ENCODE measurements around the gene DENND4C. TPM values are rescaled to one million over a fixed set of nuclear protein-coding genes. Genes with fewer than 3 reads are reported as not detected.

The DENND4C gene
- total RNA-seq, result 74.2 and 87.0 TPM in 2 replicates
- polyA plus RNA-seq, result 25.5 and 27.4 TPM in 2 replicates
- 12.4 and 12.9 TPM in 2 replicates for polyA plus RNA-seq (2012)
- polyA minus RNA-seq (ENCODE audit: low replicate concordance), result 3.4 and 7.1 TPM in 2 replicates

DNA sequence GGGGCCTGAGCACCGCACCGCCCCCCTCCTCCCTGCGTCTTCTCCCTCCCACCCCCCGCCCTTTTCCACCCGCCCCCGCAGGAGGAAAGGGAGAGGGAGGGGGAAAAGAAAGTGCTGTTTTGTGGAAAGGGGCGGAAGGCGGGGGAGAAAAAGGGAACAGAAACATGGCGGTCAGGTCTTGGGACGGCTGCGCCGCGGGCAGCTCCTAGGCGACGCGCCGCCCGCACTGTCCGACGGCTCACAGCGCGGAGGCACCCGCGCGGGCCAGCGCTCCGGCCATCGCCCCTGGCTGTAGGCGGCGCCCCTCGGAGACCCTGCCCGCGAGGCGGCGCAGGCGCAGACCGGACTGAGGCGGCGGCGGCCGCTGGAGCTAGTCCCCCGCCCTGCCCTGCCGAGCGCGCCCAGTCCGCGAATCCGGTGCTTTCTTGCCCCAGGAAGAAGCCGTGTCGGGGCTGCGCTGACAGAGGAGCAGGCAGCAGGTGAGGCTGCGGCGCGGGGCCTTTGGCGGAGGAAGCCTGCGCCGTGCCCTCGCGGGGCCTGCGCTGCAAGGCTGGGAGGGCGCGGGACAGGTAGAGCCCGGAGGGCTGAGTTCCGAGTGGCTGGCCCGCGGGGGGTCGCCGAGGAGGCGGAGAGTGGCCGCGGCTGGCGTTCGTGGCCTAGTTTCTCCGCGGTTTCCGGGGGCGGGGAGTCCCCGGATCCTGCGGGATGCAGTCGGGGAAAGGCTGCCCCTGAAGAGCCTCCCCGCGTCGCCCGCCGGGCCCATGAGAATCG is at the start of gene DENND4C:
Gene DENND4C (plus strand): TSS at position 339 of the 771 bp plus-strand sequence. CDS start 45,482 bp downstream, outside the sequence.
- peak within 1 kb of the TSS; percentile 95 for H3K4me2 ChIP-seq (ENCODE audit: extremely low read depth, insufficient read depth, low read length)
- no peaks in the 10 kb centered on the region for H4K20me1 ChIP-seq (ENCODE audit: control insufficient read depth, extremely low read depth, insufficient read depth, low read length)
- peak within 1 kb of the TSS; percentile 86 for H3K27ac ChIP-seq (ENCODE audit: insufficient read depth, low read length)
- peak within 1 kb of the TSS; percentile 95 for H2AFZ ChIP-seq (ENCODE audit: low read length)
- TF ChIP-seq EZH2 (IDR thresholded peaks at IDR 0.05; ENCODE audit: low read length, missing control alignments) (no peak), CTCF (conservative IDR thresholded peaks at IDR 0.05 in 1 of 2, IDR thresholded peaks at IDR 0.05 in 1 of 2; ENCODE audit: low read depth in 1 of 2, low read length in 2 of 2) (no peak)
- H3K4me3 ChIP-seq (replicated peaks in 1 of 4; ENCODE audit: control extremely low read depth in 1 of 4, insufficient read depth in 1 of 4, low read depth in 3 of 4, low read length in 4 of 4), result peak within 1 kb of the TSS; percentile 82 to 97 (median 96)
- H3K79me2 ChIP-seq (ENCODE audit: control insufficient read depth, insufficient read depth, low read length), result peaks cover 46% of the 10 kb centered on the region
- peak within 1 kb of the TSS; percentile 93 for H3K9ac ChIP-seq (ENCODE audit: insufficient read depth, low read length)
- DNase-seq (ENCODE audit: low read depth in 2 of 2), result peak; percentile 82 to 85
- no peaks in the 10 kb centered on the region for H3K9me3 ChIP-seq (ENCODE audit: control insufficient read depth, insufficient read depth, low read depth, low read length)
- peaks cover 3% of the 10 kb centered on the region for H3K4me1 ChIP-seq (ENCODE audit: control insufficient read depth, extremely low read depth, insufficient read depth, low read length)
- no peaks in the 10 kb centered on the region for H3K36me3 ChIP-seq (ENCODE audit: control insufficient read depth, insufficient read depth, low read length)
- H3K27me3 ChIP-seq (ENCODE audit: control insufficient read depth, insufficient read depth, low read length), result no peaks in the 10 kb centered on the region

DNA sequence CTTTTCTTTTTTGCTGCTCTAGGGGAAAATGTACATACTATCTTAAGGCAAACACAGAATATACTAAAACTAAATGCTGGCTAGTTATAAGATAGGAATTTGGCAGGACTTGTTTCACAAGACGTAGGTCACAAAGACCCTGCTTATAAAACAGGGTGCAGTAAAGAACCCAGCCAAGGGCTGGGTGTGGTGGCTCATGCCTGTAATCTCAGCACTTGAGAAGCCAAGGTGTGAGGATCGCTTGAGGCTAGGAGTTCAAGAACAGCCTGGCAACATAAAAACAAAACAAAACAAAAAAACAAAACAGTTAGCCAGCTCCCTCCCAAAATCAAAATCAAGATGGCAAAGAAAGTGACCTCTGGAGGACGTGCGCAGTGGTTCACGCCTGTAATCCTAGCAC is 49.5 kb upstream of the DENND4C start:
- no peaks in the 10 kb centered on the region for H4K20me1 ChIP-seq (ENCODE audit: control insufficient read depth, extremely low read depth, insufficient read depth, low read length)
- no peaks in the 10 kb centered on the region for H3K36me3 ChIP-seq (ENCODE audit: control insufficient read depth, insufficient read depth, low read length)
- H3K79me2 ChIP-seq (ENCODE audit: control insufficient read depth, insufficient read depth, low read length), result no peaks in the 10 kb centered on the region
- no peak overlapping the region for H2AFZ ChIP-seq (ENCODE audit: low read length)
- no peak overlapping the region for H3K27ac ChIP-seq (ENCODE audit: insufficient read depth, low read length)
- no peak overlapping the region for H3K4me3 ChIP-seq (replicated peaks in 1 of 4; ENCODE audit: control extremely low read depth in 1 of 4, insufficient read depth in 1 of 4, low read depth in 3 of 4, low read length in 4 of 4)
- H3K27me3 ChIP-seq (ENCODE audit: control insufficient read depth, insufficient read depth, low read length), result no peaks in the 10 kb centered on the region
- no peak overlapping the region for H3K4me2 ChIP-seq (ENCODE audit: extremely low read depth, insufficient read depth, low read length)
- TF ChIP-seq EZH2 (IDR thresholded peaks at IDR 0.05; ENCODE audit: low read length, missing control alignments) (no peak), CTCF (conservative IDR thresholded peaks at IDR 0.05 in 1 of 2, IDR thresholded peaks at IDR 0.05 in 1 of 2; ENCODE audit: low read depth in 1 of 2, low read length in 2 of 2) (no peak)
- H3K4me1 ChIP-seq (ENCODE audit: control insufficient read depth, extremely low read depth, insufficient read depth, low read length), result peaks cover 5% of the 10 kb centered on the region
- no peak overlapping the region for H3K9ac ChIP-seq (ENCODE audit: insufficient read depth, low read length)
- H3K9me3 ChIP-seq (ENCODE audit: control insufficient read depth, insufficient read depth, low read depth, low read length), result no peaks in the 10 kb centered on the region
- no peak for DNase-seq (ENCODE audit: low read depth in 2 of 2)

DNA sequence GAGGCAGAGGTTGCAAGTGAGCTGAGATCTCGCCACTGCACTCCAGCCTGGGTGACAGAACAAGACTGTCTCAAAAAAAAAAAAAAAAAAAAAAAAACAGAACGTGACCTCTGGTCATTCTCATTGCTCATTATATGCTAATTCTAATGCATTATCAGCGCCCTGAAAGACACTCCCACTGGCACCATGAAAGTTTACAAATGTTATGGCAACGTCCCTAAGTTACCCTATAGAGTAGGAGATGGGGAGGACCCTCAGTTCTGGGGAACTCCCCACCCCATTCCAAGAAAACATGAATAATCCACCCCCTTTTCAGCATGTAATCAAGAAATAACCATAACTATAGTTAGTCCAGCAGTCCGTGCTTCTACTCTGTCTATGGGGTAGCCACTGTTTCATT is 48.9 kb upstream of the DENND4C start:
- Histone ChIP-seq H3K4me1 (ENCODE audit: control insufficient read depth, extremely low read depth, insufficient read depth, low read length) (peaks cover 5% of the 10 kb centered on the region), H3K4me2 (ENCODE audit: extremely low read depth, insufficient read depth, low read length) (no peak overlapping the region), H3K9me3 (ENCODE audit: control insufficient read depth, insufficient read depth, low read depth, low read length) (no peaks in the 10 kb centered on the region), H3K36me3 (ENCODE audit: control insufficient read depth, insufficient read depth, low read length) (no peaks in the 10 kb centered on the region), H4K20me1 (ENCODE audit: control insufficient read depth, extremely low read depth, insufficient read depth, low read length) (no peaks in the 10 kb centered on the region), H3K4me3 (replicated peaks in 1 of 4; ENCODE audit: control extremely low read depth in 1 of 4, insufficient read depth in 1 of 4, low read depth in 3 of 4, low read length in 4 of 4) (no peak overlapping the region), H3K79me2 (ENCODE audit: control insufficient read depth, insufficient read depth, low read length) (no peaks in the 10 kb centered on the region), H3K9ac (ENCODE audit: insufficient read depth, low read length) (no peak overlapping the region), H3K27ac (ENCODE audit: insufficient read depth, low read length) (no peak overlapping the region), H2AFZ (ENCODE audit: low read length) (no peak overlapping the region), H3K27me3 (ENCODE audit: control insufficient read depth, insufficient read depth, low read length) (no peaks in the 10 kb centered on the region)
- TF ChIP-seq EZH2 (IDR thresholded peaks at IDR 0.05; ENCODE audit: low read length, missing control alignments) (no peak), CTCF (conservative IDR thresholded peaks at IDR 0.05 in 1 of 2, IDR thresholded peaks at IDR 0.05 in 1 of 2; ENCODE audit: low read depth in 1 of 2, low read length in 2 of 2) (no peak)
- no peak for DNase-seq (ENCODE audit: low read depth in 2 of 2)

All from fibroblast of lung (primary cell).